ENCODE results near the gene HRAS. TPM values are rescaled to one million over a fixed set of nuclear protein-coding genes. Genes with fewer than 3 reads are reported as not detected.
"Not testable (repeated sequence)": the region's sequence is repeated elsewhere in the genome, so short reads cannot be mapped to it uniquely, and the experiment has no call there.

Gene HRAS
- total and polyA plus RNA-seq, 4 experiments from 2014 or later, result 12.9 to 42.5 (median 32.6) TPM

GRCh38 chr11:574031-574570 lies 38.7 kb upstream of the HRAS start:
- peak; percentile 38 to 58 (median 47) for DNase-seq
- POLR2A ChIA-PET (ENCODE audit: partially characterized antibody), result interaction anchor here (1.3 to 3.3 kb wide), 5 partner anchors 13 to 152 kb away, joined by 3 to 36 read pairs (median 27); partner anchors contain the start of genes HRAS, LMNTD2 and LRRC56
- peaks cover 52% of the 10 kb centered on the region for H3K4me1 ChIP-seq (ENCODE audit: insufficient read depth, low read length)
- H3K27ac ChIP-seq (ENCODE audit: low read depth, low read length); intact Hi-C loops (cut with micrococcal nuclease); H3K27me3 ChIP-seq (ENCODE audit: insufficient read depth, low read length); H3K36me3 ChIP-seq (ENCODE audit: insufficient read depth, low read length); H3K9me3 Mint-ChIP-seq; H3K9me3 ChIP-seq (ENCODE audit: control insufficient read depth in 1 of 2, low read length in 2 of 2); CTCF ChIA-PET (ENCODE audit: partially characterized antibody); H3K36me3 Mint-ChIP-seq: not testable (repeated sequence)
- H3K4me3 ChIP-seq (ENCODE audit: low read length in 2 of 2), result peak overlapping the region in 1 of 2 donors; percentile 23
- peaks cover 22 to 41% (median 30%) of the 10 kb centered on the region in 4 donors for H3K4me1 Mint-ChIP-seq
- peak overlapping the region; percentile 82 to 91 (median 88) for H3K4me3 Mint-ChIP-seq
- H3K27me3 Mint-ChIP-seq, result peaks cover 0 to 11% of the 10 kb centered on the region in 2 donors
- peak overlapping the region; percentile 21 to 93 (median 85) for H3K27ac Mint-ChIP-seq

GRCh38 chr11:573146-573759 lies 37.9 kb upstream of the HRAS start:
- H3K4me3 Mint-ChIP-seq, result peak overlapping the region in 2 of 8 donors; percentile 7 to 64
- peak overlapping the region in 1 of 7 donors; percentile 62 for H3K27ac Mint-ChIP-seq
- no peaks in the 10 kb centered on the region for H3K9me3 Mint-ChIP-seq
- no peak overlapping the region for H3K27ac ChIP-seq (ENCODE audit: low read depth, low read length)
- DNase-seq, result peak in 1 of 5 donors; percentile 35
- POLR2A ChIA-PET (ENCODE audit: partially characterized antibody), result interaction anchor here (1.3 kb wide), 1 partner anchor 12 kb away, joined by 3 read pairs; no protein-coding TSS in a partner anchor
- no peaks in the 10 kb centered on the region for H3K27me3 ChIP-seq (ENCODE audit: insufficient read depth, low read length)
- intact Hi-C loops (cut with micrococcal nuclease), result no loop called here
- no peaks in the 10 kb centered on the region for H3K36me3 ChIP-seq (ENCODE audit: insufficient read depth, low read length)
- peaks cover 0 to 11% of the 10 kb centered on the region in 2 donors for H3K27me3 Mint-ChIP-seq
- CTCF ChIA-PET (ENCODE audit: partially characterized antibody), result no interaction called here
- H3K36me3 Mint-ChIP-seq, result peaks cover 0 to 5% of the 10 kb centered on the region in 2 donors
- no peak overlapping the region for H3K4me3 ChIP-seq (ENCODE audit: low read length in 2 of 2)
- H3K4me1 Mint-ChIP-seq, result peaks cover 17 to 33% (median 24%) of the 10 kb centered on the region in 4 donors
- H3K9me3 ChIP-seq (ENCODE audit: control insufficient read depth in 1 of 2, low read length in 2 of 2), result no peaks in the 10 kb centered on the region
- H3K4me1 ChIP-seq (ENCODE audit: insufficient read depth, low read length), result peaks cover 47% of the 10 kb centered on the region

- Histone ChIP-seq H3K36me3 (ENCODE audit: insufficient read depth, low read length) (no peaks in the 10 kb centered on the region), H3K4me1 (ENCODE audit: insufficient read depth, low read length) (peaks cover 33% of the 10 kb centered on the region), H3K9me3 (ENCODE audit: control insufficient read depth in 1 of 2, low read length in 2 of 2) (no peaks in the 10 kb centered on the region), H3K27ac (ENCODE audit: low read depth, low read length) (no peak overlapping the region), H3K27me3 (ENCODE audit: insufficient read depth, low read length) (no peaks in the 10 kb centered on the region), H3K4me3 (ENCODE audit: low read length in 2 of 2) (no peak overlapping the region)
- Mint-ChIP-seq H3K27me3 (peaks cover 0 to 11% of the 10 kb centered on the region in 2 donors), H3K27ac (no peak overlapping the region), H3K4me1 (peaks cover 11 to 25% (median 17%) of the 10 kb centered on the region in 4 donors), H3K36me3 (peaks cover 0 to 3% of the 10 kb centered on the region in 2 donors), H3K4me3 (peak overlapping the region in 1 of 8 donors; percentile 66), H3K9me3 (no peaks in the 10 kb centered on the region)
- intact Hi-C loops (cut with micrococcal nuclease), result no loop called here
- peak in 1 of 5 donors; percentile 27 for DNase-seq
- ChIA-PET POLR2A (ENCODE audit: partially characterized antibody) (no interaction called here), CTCF (ENCODE audit: partially characterized antibody) (no interaction called here)
Measured at GRCh38 chr11:571802-572185, 36.4 kb upstream of the HRAS start.

- no peaks in the 10 kb centered on the region for H3K9me3 Mint-ChIP-seq
- H3K27ac Mint-ChIP-seq, result peak overlapping the region in 4 of 7 donors; percentile 50 to 74 (median 64)
- peaks cover 22% of the 10 kb centered on the region for H3K4me1 ChIP-seq (ENCODE audit: insufficient read depth, low read length)
- CTCF ChIA-PET (ENCODE audit: partially characterized antibody), result interaction anchor here (1.3 kb wide), 1 partner anchor 10 kb away, joined by 3 read pairs; no protein-coding TSS in a partner anchor
- DNase-seq, result peak in 1 of 5 donors; percentile 41
- peak overlapping the region in 1 of 2 donors; percentile 58 for H3K4me3 ChIP-seq (ENCODE audit: low read length in 2 of 2)
- peak overlapping the region; percentile 48 for H3K27ac ChIP-seq (ENCODE audit: low read depth, low read length)
- H3K9me3 ChIP-seq (ENCODE audit: control insufficient read depth in 1 of 2, low read length in 2 of 2), result no peaks in the 10 kb centered on the region
- POLR2A ChIA-PET (ENCODE audit: partially characterized antibody), result interaction anchor here (0.7 to 7.5 kb wide), 12 partner anchors 8 to 157 kb away, joined by 3 to 62 read pairs (median 6); partner anchors contain the start of genes DEAF1, HRAS, LMNTD2 and RNH1
- no peaks in the 10 kb centered on the region for H3K36me3 Mint-ChIP-seq
- no peaks in the 10 kb centered on the region for H3K36me3 ChIP-seq (ENCODE audit: insufficient read depth, low read length)
- peaks cover 0 to 4% of the 10 kb centered on the region in 2 donors for H3K27me3 Mint-ChIP-seq
- no peaks in the 10 kb centered on the region for H3K27me3 ChIP-seq (ENCODE audit: insufficient read depth, low read length)
- peak overlapping the region; percentile 70 to 85 (median 76) for H3K4me3 Mint-ChIP-seq
- peaks cover 4 to 10% (median 8%) of the 10 kb centered on the region in 4 donors for H3K4me1 Mint-ChIP-seq
- intact Hi-C loops (cut with micrococcal nuclease), result no loop called here
Measured at GRCh38 chr11:569158-569885, 33.9 kb upstream of the HRAS start.

DNA sequence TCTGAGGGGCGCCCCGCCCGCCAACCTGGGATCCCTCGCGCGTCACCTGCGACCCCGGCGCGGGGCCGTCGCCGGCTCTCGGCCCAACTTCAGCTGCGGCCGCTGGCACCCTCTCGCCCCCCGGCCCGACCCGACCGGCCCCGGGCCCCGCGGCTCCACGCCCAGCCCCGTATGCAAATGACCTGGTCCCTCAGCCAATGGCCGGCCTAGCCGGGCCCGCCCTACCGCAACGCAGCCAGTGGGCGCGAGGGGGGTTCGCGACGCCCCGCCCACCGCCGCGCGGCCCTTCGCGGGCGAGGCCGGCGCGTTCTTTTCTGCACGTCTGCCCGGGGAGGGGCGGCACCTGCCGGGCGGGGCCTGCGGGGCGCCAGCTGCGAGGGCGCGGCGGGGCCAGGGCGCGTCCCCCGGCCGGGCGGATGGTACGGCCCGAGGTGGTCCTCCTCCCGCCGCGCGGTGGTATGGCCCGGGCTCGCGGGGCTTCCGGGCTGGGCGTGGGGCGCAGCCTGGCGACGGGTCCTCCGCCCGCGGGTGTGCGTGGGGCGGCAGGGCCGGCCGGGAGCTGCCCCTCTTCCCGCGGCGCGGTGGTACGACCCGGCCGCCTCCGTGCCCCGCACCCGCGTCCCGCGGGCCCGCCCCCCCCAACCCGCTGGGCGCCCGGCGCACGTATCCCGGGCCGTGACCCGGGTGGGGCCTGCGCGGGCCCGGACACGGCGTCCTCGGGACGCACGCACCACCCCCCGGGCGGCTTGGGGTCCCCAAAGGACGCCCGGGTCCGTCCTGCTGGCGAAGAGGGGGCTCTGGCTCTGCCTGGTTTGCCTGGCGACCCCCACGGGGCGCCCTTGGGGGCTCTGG lies 33.2 kb upstream of the HRAS start:
- Histone ChIP-seq H3K4me3 (ENCODE audit: low read length in 2 of 2) (peak overlapping the region in 1 of 2 donors; percentile 58), H3K36me3 (ENCODE audit: insufficient read depth, low read length) (no peaks in the 10 kb centered on the region), H3K27me3 (ENCODE audit: insufficient read depth, low read length) (no peaks in the 10 kb centered on the region), H3K4me1 (ENCODE audit: insufficient read depth, low read length) (peaks cover 15% of the 10 kb centered on the region), H3K9me3 (ENCODE audit: control insufficient read depth in 1 of 2, low read length in 2 of 2) (no peaks in the 10 kb centered on the region), H3K27ac (ENCODE audit: low read depth, low read length) (peak overlapping the region; percentile 48)
- Mint-ChIP-seq H3K4me3 (peak overlapping the region; percentile 70 to 85 (median 76)), H3K27ac (no peak overlapping the region), H3K4me1 (peaks cover 0 to 6% (median 5%) of the 10 kb centered on the region in 4 donors), H3K36me3 (peaks cover 0 to 2% of the 10 kb centered on the region in 2 donors), H3K9me3 (no peaks in the 10 kb centered on the region), H3K27me3 (no peaks in the 10 kb centered on the region)
- intact Hi-C loops (cut with micrococcal nuclease), result loop anchor here (1.0 kb wide), 1 partner anchor 8 kb away; the partner anchor contains the start of genes LMNTD2 and RASSF7
- POLR2A ChIA-PET (ENCODE audit: partially characterized antibody), result interaction anchor here (0.7 to 7.5 kb wide), 14 partner anchors 7 to 157 kb away, joined by 3 to 62 read pairs (median 6); partner anchors contain the start of genes DEAF1, HRAS, LMNTD2 and RNH1
- CTCF ChIA-PET (ENCODE audit: partially characterized antibody), result no interaction called here
- peak; percentile 90 to 97 (median 95) for DNase-seq

DNA sequence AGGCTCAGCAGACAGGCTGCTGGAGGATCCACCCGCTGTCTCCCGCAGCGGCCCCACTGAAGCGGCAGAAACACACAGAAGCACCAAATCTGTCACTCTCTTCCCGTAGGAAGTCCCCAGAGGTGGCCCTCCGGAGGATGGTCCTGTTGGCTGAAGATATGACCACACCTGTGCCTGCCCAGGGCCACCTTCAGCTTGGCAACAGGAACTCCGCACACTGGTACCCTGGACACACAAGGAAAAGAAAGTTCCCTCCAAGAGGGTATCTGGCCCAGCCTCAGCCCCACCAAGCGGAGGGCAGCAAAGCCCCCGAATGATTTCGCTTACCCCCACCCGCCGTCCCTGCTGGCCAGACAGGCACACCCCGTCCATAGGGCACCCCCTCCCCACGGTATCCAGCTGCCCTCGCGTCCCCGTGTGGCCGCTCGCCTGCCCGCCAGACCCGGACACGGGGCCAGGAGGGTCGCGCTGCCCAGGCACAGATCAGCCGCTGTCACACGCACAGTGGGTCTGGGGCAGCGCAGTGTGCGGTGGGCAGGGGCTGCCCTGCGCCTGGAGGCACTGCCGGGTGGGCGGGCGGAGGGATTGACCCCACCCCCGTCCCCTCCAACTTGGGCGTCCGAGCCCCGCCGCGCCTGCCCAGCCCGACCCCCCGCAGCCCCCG lies 32.4 kb upstream of the HRAS start:
- H3K9me3 Mint-ChIP-seq, result no peaks in the 10 kb centered on the region
- peak overlapping the region; percentile 61 to 77 (median 74) for H3K4me3 Mint-ChIP-seq
- H3K4me1 Mint-ChIP-seq, result peaks cover 0 to 6% (median 5%) of the 10 kb centered on the region in 4 donors
- no peak overlapping the region for H3K27ac ChIP-seq (ENCODE audit: low read depth, low read length)
- peak overlapping the region; percentile 74 to 93 (median 84) for H3K27ac Mint-ChIP-seq
- H3K27me3 Mint-ChIP-seq, result no peaks in the 10 kb centered on the region
- H3K36me3 Mint-ChIP-seq, result peaks cover 0 to 4% of the 10 kb centered on the region in 2 donors
- no peak overlapping the region for H3K4me3 ChIP-seq (ENCODE audit: low read length in 2 of 2)
- CTCF ChIA-PET (ENCODE audit: partially characterized antibody), result no interaction called here
- H3K9me3 ChIP-seq (ENCODE audit: control insufficient read depth in 1 of 2, low read length in 2 of 2), result no peaks in the 10 kb centered on the region
- H3K4me1 ChIP-seq (ENCODE audit: insufficient read depth, low read length), result peaks cover 11% of the 10 kb centered on the region
- H3K27me3 ChIP-seq (ENCODE audit: insufficient read depth, low read length), result no peaks in the 10 kb centered on the region
- POLR2A ChIA-PET (ENCODE audit: partially characterized antibody), result interaction anchor here (1.0 to 7.5 kb wide), 12 partner anchors 8 to 158 kb away, joined by 3 to 62 read pairs (median 6); partner anchors contain the start of genes DEAF1, LMNTD2, LRRC56 and PHRF1
- DNase-seq, result peak in 2 of 5 donors; percentile 22 to 66
- H3K36me3 ChIP-seq (ENCODE audit: insufficient read depth, low read length), result no peaks in the 10 kb centered on the region
- intact Hi-C loops (cut with micrococcal nuclease), result loop anchor here (1.0 kb wide), 1 partner anchor 7 kb away; the partner anchor contains the start of genes LMNTD2 and RASSF7

Data from CD4-positive, alpha-beta memory T cell (primary cell).